Prostate gland (tissue), 2 donors: ENCODE results near the gene SIGLECL1. TPM values are rescaled to one million over a fixed set of nuclear protein-coding genes. Genes with fewer than 3 reads are reported as not detected.

Experiments used
- DNase-seq: peaks from one replicate; pipeline ENCODE4 v3.0.0-alpha.2; 2019; ENCODE audit warnings: low spot score
- H3K27ac ChIP-seq, 2 donors: fragments of 200-600 bp; sonication (generic); 2 replicates each; pipeline ENCODE4 v1.5.1; 2017 to 2019
- H3K27me3 ChIP-seq: fragments of 200-600 bp; sonication (generic); replicated peaks from 2 replicates; pipeline ENCODE4 v1.5.1; 2019; ENCODE audit not compliant: insufficient read depth
- H3K36me3 ChIP-seq, 2 donors: fragments of 200-600 bp; sonication (generic); 1 replicate in 1 of 2; 2 replicates in 1 of 2; pipeline versions ENCODE4 v1.5.1 to v1.8.1; 2017 to 2019
- H3K4me1 ChIP-seq: fragments of 200-600 bp; sonication (generic); replicated peaks from 2 replicates; pipeline ENCODE4 v1.5.1; 2019
- H3K4me3 ChIP-seq, 2 donors: fragments of 200-600 bp; sonication (generic); 2 replicates each; pipeline ENCODE4 v1.5.1; 2017 to 2019
- H3K9me3 ChIP-seq: fragments of 200-600 bp; sonication (generic); 2 replicates; pipeline ENCODE4 v1.5.1; 2017
- POLR2A ChIP-seq: fragments of 450-650 bp; IDR thresholded peaks from one replicate; pipeline ENCODE4 v1.6.1; 2016; ENCODE audit warnings: antibody characterized with exemption, mild to moderate bottlenecking
- POLR2AphosphoS5 ChIP-seq: sonication (generic); formaldehyde crosslinking; IDR thresholded peaks from one replicate; pipeline ENCODE4 v1.6.1; 2017; ENCODE audit warnings: antibody characterized with exemption
- WGBS: methylation state at CpG from one replicate; pipeline ENCODE4 v1.1.5; 2018; 5-methylcytosine and 5-hydroxymethylcytosine counted together
- intact Hi-C: fragments of 100-400 bp; cut with DNase I; formaldehyde crosslinking; loops from one replicate; pipeline ENCODE4 v1.14.2; 2022
- total RNA-seq, 2 donors: library from RNA; depleted of rRNA; stranded (reverse); fragments of >200 nt; gene quantifications; one replicate each; pipeline ENCODE4 v1.1.0, GENCODE V29; 2016
- TF ChIP-seq, protein P1 (sequence below), 4 experiments: fragments of 200-600 bp in 2 of 4; fragments of 450-650 bp in 2 of 4; sonication (generic) in 2 of 4; IDR thresholded peaks; 1 replicate in 3 of 4; 2 replicates in 1 of 4; pipeline ENCODE4 v1.5.1; 2016 to 2019; ENCODE audit warnings: antibody characterized with exemption in 4 of 4, mild to moderate bottlenecking in 2 of 4, moderate library complexity in 2 of 4

Gene SIGLECL1
- total RNA-seq, 2 donors from 2014 or later: 1.6 TPM; not detected in 1

DNA sequence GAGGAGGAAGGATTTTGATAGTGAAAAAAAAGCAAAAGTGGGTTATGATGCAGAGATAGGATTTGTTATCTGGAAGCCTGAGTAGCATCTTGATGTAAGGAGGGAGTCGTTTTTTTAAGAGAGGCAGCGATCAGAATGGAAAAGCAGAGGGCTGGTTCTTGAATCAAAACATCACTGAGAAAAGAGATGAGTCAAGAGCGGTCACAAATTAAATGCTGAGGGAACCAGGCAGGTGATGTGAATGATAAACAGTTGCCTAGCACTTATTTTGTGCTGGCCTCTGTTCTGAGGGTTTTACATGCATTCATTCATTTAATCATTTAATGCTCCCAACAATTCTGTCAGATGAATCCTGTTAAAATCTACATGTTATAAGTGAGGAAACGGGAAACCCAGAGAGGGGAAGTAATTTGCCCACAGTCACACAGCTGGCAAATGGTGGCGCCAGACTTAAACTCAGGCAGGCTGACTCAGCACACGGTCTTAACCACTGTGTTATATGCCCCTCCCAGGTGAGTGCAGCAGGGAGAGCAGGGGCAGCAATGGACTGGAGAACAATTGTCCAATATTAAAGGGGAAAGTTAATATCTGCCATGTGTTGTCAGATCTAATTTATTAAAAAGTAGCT is 21.4 kb downstream of the SIGLECL1 start:
- H3K27me3 ChIP-seq: no peaks in the 10 kb centered on the region
- H3K4me1 ChIP-seq: no peaks in the 10 kb centered on the region
- H3K9me3 ChIP-seq: no peaks in the 10 kb centered on the region
- DNase-seq: no peak
- TF ChIP-seq POLR2AphosphoS5: no peak
- TF ChIP-seq, protein P1, sequence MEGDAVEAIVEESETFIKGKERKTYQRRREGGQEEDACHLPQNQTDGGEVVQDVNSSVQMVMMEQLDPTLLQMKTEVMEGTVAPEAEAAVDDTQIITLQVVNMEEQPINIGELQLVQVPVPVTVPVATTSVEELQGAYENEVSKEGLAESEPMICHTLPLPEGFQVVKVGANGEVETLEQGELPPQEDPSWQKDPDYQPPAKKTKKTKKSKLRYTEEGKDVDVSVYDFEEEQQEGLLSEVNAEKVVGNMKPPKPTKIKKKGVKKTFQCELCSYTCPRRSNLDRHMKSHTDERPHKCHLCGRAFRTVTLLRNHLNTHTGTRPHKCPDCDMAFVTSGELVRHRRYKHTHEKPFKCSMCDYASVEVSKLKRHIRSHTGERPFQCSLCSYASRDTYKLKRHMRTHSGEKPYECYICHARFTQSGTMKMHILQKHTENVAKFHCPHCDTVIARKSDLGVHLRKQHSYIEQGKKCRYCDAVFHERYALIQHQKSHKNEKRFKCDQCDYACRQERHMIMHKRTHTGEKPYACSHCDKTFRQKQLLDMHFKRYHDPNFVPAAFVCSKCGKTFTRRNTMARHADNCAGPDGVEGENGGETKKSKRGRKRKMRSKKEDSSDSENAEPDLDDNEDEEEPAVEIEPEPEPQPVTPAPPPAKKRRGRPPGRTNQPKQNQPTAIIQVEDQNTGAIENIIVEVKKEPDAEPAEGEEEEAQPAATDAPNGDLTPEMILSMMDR (IDR thresholded peaks at IDR 0.05): no peak
- TF ChIP-seq POLR2A: no peak
- H3K36me3 ChIP-seq: no peaks in the 10 kb centered on the region
- intact Hi-C loops: no loop called here
- H3K4me3 ChIP-seq: no peak overlapping the region
- 50% methylated on average over 6 of the region's 6 CpGs for WGBS
- H3K27ac ChIP-seq: no peak overlapping the region

DNA sequence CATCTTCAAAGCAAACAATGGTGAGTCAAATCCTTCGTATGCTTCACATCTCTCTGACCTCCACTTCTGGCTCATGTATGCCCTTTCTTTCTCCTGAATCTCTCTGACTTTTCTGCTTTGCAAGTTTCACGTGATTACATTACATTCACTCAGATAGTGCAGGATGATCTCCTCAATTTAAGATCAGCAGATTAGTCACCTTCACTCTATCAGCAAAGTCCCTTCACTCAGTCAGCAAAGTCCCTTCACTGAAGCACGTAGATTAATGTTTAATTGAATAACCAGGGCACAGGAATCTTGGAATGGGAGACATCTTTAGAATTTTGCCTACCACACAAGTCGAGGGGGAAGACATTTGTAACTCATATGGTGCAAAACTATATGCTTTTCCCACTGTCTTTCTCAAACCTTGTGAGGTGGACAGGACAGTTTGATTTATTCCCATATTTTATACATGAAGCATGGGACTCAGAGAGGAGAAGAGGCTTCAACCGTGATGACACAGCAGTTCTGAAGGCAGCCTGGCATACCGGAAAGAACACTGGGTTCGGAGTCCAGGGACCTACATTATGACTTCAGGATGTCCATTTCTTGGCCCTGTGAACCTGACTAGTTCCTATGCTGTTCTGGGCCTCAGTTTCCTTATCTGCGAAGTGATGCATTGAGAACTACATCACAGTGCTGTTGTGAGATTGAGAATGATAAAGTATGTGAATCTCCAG is 23.3 kb downstream of the SIGLECL1 start:
- no peaks in the 10 kb centered on the region for H3K9me3 ChIP-seq
- no peak overlapping the region for H3K4me3 ChIP-seq
- no peak overlapping the region for H3K27ac ChIP-seq
- H3K4me1 ChIP-seq: no peaks in the 10 kb centered on the region
- H3K36me3 ChIP-seq: no peaks in the 10 kb centered on the region
- TF ChIP-seq POLR2A: no peak
- no peak for TF ChIP-seq POLR2AphosphoS5
- TF ChIP-seq, protein P1 (IDR thresholded peaks at IDR 0.05): no peak
- intact Hi-C loops: no loop called here
- DNase-seq: no peak
- H3K27me3 ChIP-seq: no peaks in the 10 kb centered on the region
- 78% methylated on average over 8 of the region's 8 CpGs for WGBS

DNA sequence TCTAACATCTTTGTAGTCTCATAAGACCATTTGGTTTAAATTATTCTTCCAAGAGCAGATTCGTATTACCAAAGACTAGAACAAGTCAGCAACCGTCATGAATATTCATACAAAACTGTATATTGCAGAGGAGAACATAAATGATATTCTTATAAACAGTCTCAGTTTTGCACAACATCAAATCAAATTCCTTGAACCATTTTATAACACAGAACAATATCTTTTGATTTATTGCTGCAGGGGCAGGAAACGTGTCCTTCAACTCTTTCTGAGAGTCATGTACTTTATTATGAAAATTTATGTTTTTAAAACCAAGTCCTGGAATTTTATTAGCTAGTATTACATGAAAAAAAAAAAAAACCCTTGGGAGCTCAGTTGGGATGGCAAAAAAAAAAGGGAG is 26.2 kb downstream of the SIGLECL1 start:
- Histone ChIP-seq H3K4me3 (no peak overlapping the region), H3K9me3 (no peaks in the 10 kb centered on the region), H3K27ac (no peak overlapping the region), H3K4me1 (no peaks in the 10 kb centered on the region), H3K36me3 (no peaks in the 10 kb centered on the region), H3K27me3 (no peaks in the 10 kb centered on the region)
- intact Hi-C loops: no loop called here
- TF ChIP-seq, protein P1 (IDR thresholded peaks at IDR 0.05): no peak
- no peak for TF ChIP-seq POLR2A
- no peak for TF ChIP-seq POLR2AphosphoS5
- 55% methylated on average over 3 of the region's 3 CpGs for WGBS
- DNase-seq: no peak

DNA sequence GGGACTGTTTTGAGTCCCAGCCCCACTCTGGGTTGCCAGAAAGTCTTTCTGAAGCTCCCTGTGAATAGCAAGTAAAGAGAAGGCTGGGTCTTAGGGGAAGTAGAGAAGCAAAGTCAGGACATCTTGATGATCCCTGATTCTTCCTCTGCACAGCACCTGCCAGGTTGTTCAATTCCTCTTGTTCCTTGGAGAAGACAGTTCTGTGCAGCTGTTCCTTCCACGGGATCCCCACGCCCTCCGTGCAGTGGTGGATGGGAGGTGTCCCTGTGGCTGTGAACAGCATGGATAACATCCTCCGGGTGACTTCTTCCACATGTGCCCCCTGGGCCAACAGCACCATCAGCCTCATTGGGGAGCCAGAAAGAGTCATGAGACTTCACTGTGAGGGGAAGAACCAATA is 31.5 kb downstream of the SIGLECL1 start:
- DNase-seq: no peak
- Histone ChIP-seq H3K27me3 (no peaks in the 10 kb centered on the region), H3K27ac (no peak overlapping the region), H3K4me3 (no peak overlapping the region), H3K36me3 (no peaks in the 10 kb centered on the region), H3K9me3 (no peaks in the 10 kb centered on the region), H3K4me1 (no peaks in the 10 kb centered on the region)
- TF ChIP-seq POLR2AphosphoS5 (no peak), POLR2A (no peak)
- TF ChIP-seq, protein P1 (IDR thresholded peaks at IDR 0.05): no peak
- WGBS: 92% methylated on average over 4 of the region's 4 CpGs
- intact Hi-C loops: no loop called here

DNA sequence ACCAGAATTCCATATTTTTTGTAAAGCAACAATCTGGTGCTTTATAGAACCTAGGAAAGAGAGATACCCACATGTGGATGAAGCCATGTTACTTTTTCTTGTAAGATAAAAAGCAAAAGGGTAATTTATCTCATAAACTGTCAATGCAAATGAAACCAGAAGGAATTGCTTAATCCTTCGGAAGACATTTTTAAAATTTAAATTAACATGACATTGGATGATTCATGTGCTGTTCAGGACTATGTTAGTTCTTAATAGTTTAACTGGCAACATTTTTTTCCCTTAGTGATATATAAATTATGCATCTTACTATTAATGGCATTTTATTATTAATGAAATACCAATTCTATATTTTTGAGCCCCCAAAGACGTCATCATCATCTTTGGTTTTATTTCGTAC is 34.8 kb downstream of the SIGLECL1 start:
- Histone ChIP-seq H3K4me1 (no peaks in the 10 kb centered on the region), H3K9me3 (no peaks in the 10 kb centered on the region), H3K4me3 (no peak overlapping the region), H3K36me3 (no peaks in the 10 kb centered on the region), H3K27me3 (no peaks in the 10 kb centered on the region), H3K27ac (no peak overlapping the region)
- 89% methylated on average over 3 of the region's 3 CpGs for WGBS
- intact Hi-C loops: no loop called here
- no peak for DNase-seq
- TF ChIP-seq, protein P1 (IDR thresholded peaks at IDR 0.05): no peak
- TF ChIP-seq POLR2AphosphoS5 (no peak), POLR2A (no peak)
